Uterus (tissue), 4 donors: ENCODE data around the gene BTBD9. TPM values are rescaled to one million over a fixed set of nuclear protein-coding genes. Genes with fewer than 3 reads are reported as not detected.

Source experiments
- DNase-seq, 2 donors: peaks; one replicate each; pipeline ENCODE4 v3.0.0-alpha.2; 2019 to 2020
- H3K27ac ChIP-seq, 2 donors: fragments of 200-600 bp; sonication (generic); 1 replicate in 1 of 2; 2 replicates in 1 of 2; pipeline ENCODE4 v1.5.1; 2016 to 2018
- H3K27me3 ChIP-seq, 2 donors: fragments of 200-600 bp; sonication (generic); one replicate each; pipeline ENCODE4 v1.5.1; 2018 to 2019; ENCODE audit warnings: control low read depth in 1 of 2
- H3K36me3 ChIP-seq, 2 donors: fragments of 200-600 bp; sonication (generic); one replicate each; pipeline ENCODE4 v1.5.1; 2019; ENCODE audit warnings: control low read depth in 1 of 2
- H3K4me1 ChIP-seq, 2 donors: fragments of 200-600 bp; sonication (generic); one replicate each; pipeline ENCODE4 v1.5.1; 2018 to 2019; ENCODE audit warnings: control low read depth in 1 of 2
- H3K4me3 ChIP-seq, 2 donors: fragments of 200-600 bp; sonication (generic); 1 replicate in 1 of 2; 2 replicates in 1 of 2; pipeline ENCODE4 v1.5.1; 2018 to 2019; ENCODE audit warnings: mild to moderate bottlenecking in 1 of 2
- H3K9me3 ChIP-seq, 2 donors: fragments of 200-600 bp; sonication (generic); one replicate each; pipeline ENCODE4 v1.5.1; 2019; ENCODE audit warnings: control low read depth in 1 of 2
- POLR2A ChIP-seq, 2 donors: fragments of 450-650 bp; IDR thresholded peaks; one replicate each; pipeline ENCODE4 v1.6.1; 2016; ENCODE audit warnings: antibody characterized with exemption in 2 of 2, mild to moderate bottlenecking in 1 of 2, moderate library complexity in 1 of 2
- intact Hi-C: fragments of 100-400 bp; cut with DNase I; formaldehyde crosslinking; loops from one replicate; pipeline ENCODE4 v1.15.1; 2023; ENCODE audit warnings: low total_unique reads
- total RNA-seq, 4 donors: library from RNA; depleted of rRNA in 3 of 4; stranded (reverse); fragments of >200 nt in 3 of 4; gene quantifications; one replicate each; pipeline versions ENCODE4 v1.1.0 to v1.2.4, GENCODE V29; 2014 to 2023
- TF ChIP-seq, protein P1 (sequence below), 4 experiments: fragments of 200-600 bp in 2 of 4; fragments of 450-650 bp in 2 of 4; sonication (generic) in 2 of 4; IDR thresholded peaks; one replicate each; pipeline ENCODE4 v1.5.1; 2016 to 2019; ENCODE audit warnings: antibody characterized with exemption in 4 of 4, mild to moderate bottlenecking in 2 of 4, moderate library complexity in 1 of 4
- donor health status: DM: yes; HTN: yes; CAD: no.

BTBD9 gene
- total RNA-seq, 4 donors from 2014 or later = 10.3 to 50.3 (median 34.4) TPM

DNA sequence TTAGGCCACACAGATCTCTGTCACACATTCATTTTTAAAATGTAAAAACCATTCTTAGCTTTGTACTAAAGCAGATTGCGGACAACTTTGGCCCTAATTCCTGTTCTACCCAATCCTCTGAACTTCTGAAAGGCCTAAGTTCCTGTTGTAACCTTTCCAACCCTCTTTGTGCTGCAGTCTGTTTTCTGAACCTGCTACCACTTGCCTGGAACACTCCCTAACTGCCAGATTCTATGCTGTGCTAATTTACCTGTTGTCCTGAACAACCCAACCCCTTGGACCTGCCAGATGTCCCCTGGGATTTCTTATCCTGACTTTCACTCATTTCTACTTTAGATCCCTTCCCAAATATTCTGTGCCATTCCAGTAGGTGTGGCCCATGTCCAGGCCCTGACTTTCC is 421.5 kb downstream of the BTBD9 start:
- TF ChIP-seq, protein P1, sequence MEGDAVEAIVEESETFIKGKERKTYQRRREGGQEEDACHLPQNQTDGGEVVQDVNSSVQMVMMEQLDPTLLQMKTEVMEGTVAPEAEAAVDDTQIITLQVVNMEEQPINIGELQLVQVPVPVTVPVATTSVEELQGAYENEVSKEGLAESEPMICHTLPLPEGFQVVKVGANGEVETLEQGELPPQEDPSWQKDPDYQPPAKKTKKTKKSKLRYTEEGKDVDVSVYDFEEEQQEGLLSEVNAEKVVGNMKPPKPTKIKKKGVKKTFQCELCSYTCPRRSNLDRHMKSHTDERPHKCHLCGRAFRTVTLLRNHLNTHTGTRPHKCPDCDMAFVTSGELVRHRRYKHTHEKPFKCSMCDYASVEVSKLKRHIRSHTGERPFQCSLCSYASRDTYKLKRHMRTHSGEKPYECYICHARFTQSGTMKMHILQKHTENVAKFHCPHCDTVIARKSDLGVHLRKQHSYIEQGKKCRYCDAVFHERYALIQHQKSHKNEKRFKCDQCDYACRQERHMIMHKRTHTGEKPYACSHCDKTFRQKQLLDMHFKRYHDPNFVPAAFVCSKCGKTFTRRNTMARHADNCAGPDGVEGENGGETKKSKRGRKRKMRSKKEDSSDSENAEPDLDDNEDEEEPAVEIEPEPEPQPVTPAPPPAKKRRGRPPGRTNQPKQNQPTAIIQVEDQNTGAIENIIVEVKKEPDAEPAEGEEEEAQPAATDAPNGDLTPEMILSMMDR (IDR thresholded peaks at IDR 0.05) = no peak
- TF ChIP-seq POLR2A (IDR thresholded peaks at IDR 0.05) = no peak
- Histone ChIP-seq H3K4me3 (no peak overlapping the region), H3K9me3 (no peaks in the 10 kb centered on the region), H3K36me3 (no peaks in the 10 kb centered on the region), H3K4me1 (no peaks in the 10 kb centered on the region), H3K27ac (no peak overlapping the region), H3K27me3 (no peaks in the 10 kb centered on the region)
- intact Hi-C loops = no loop called here
- DNase-seq = no peak

DNA sequence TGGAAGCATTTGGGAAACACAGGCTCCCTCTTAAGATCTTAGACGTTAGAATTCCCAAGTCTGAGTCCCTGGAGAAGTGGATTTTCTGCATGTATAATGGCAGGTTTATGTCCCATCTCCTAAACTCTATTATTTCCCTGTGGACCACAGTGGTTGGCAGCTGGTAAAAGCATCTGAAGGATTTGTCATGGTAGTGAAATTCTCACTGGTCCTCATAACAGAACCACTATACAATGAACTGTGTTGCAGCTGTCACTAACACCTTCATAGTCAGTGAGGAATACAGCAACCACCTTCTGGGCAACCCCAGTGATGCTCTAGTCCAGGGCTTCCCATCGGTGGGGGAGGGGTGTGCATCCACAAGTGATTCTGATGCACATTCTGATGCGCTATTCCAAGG is 423.3 kb downstream of the BTBD9 start:
- Histone ChIP-seq H3K4me1 (no peaks in the 10 kb centered on the region), H3K9me3 (no peaks in the 10 kb centered on the region), H3K36me3 (no peaks in the 10 kb centered on the region), H3K27me3 (no peaks in the 10 kb centered on the region), H3K4me3 (no peak overlapping the region), H3K27ac (no peak overlapping the region)
- no peak for TF ChIP-seq POLR2A (IDR thresholded peaks at IDR 0.05)
- TF ChIP-seq, protein P1 (IDR thresholded peaks at IDR 0.05) = no peak
- no peak for DNase-seq
- intact Hi-C loops = no loop called here

DNA sequence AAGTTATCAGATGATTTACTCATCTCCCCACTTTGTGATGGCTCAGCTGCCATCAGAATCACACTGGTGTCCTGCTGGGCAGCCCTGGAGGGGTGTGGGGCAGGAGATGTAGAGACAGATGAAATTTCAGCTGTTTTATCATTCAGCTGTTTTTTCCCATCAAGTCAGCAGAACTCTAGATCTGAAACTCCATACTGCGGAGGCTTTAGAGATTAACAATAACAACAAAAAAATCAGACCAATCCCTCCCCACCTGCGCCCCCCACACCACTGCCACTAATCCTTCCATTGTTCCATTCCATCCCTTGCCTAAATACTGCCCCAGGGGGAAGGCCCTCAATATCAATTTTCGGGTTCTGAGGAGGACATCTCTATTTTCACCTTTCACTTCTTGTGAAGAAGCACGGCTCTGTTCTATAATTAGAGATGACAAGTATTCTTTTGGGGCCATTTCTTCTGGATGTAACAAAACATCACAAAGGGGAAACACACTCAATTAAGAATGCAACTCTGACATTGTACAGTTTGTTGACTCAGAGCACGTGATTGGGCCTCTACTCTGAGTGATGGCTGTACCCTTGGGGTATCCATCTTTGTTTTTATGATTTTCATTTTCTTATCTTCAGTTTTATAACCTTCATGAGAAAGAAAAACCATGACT is 423.9 kb downstream of the BTBD9 start:
- TF ChIP-seq POLR2A (IDR thresholded peaks at IDR 0.05) = no peak
- TF ChIP-seq, protein P1 (IDR thresholded peaks at IDR 0.05) = no peak
- intact Hi-C loops = no loop called here
- H3K27ac ChIP-seq = no peak overlapping the region

DNA sequence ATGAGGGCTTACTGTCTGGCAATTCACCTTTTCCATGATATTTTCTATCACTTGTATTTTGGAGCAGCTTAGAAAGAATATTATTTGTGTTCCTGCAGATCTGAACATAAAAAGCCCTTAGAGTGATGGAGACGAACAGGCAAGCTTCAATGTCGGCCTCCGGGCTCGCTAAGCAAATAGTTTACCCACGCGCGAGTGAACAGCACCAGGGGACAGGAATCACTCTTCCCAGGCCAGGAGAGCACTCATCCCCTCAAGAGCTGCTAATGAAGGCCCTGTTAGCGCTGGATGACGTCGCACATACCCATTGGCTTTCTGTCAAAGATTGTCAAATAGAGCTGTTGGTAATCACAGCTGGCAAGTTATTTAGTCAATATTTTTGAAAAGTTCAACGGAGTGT is 424.5 kb downstream of the BTBD9 start:
- DNase-seq = no peak
- intact Hi-C loops = no loop called here
- no peak overlapping the region for H3K27ac ChIP-seq

More for the DNA sequence above, 423.9 kb downstream of the BTBD9 start:
- no peaks in the 10 kb centered on the region for H3K36me3 ChIP-seq
- no peaks in the 10 kb centered on the region for H3K27me3 ChIP-seq
- no peak overlapping the region for H3K4me3 ChIP-seq
- no peaks in the 10 kb centered on the region for H3K4me1 ChIP-seq
- DNase-seq = no peak
- no peaks in the 10 kb centered on the region for H3K9me3 ChIP-seq

DNA sequence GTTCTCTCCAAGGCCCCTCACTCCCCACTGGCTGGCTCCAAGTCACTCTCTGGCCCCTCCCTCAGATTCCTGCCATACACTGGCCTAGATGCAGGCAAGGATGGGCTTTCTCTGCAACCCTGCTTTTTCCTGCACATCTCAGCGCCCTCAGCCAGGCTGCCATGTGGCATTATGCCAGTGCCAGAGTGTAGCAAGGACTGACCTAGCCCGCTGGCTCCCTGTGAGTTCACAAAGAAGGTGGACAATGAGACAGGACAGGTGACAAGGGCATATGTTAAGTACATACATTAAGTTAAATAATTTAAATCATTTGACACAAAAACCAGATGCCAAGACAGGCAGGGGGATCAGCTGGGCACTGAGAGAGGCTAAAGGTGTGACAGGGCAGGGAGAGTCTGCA is 425.6 kb downstream of the BTBD9 start:
- H3K9me3 ChIP-seq = no peaks in the 10 kb centered on the region
- TF ChIP-seq, protein P1 (IDR thresholded peaks at IDR 0.05) = no peak
- TF ChIP-seq POLR2A (IDR thresholded peaks at IDR 0.05) = no peak
- H3K4me3 ChIP-seq = no peak overlapping the region
- no peak for DNase-seq
- H3K27me3 ChIP-seq = no peaks in the 10 kb centered on the region
- intact Hi-C loops = no loop called here
- no peaks in the 10 kb centered on the region for H3K36me3 ChIP-seq
- H3K4me1 ChIP-seq = no peaks in the 10 kb centered on the region
- no peak overlapping the region for H3K27ac ChIP-seq

More for the DNA sequence above, 424.5 kb downstream of the BTBD9 start:
- H3K9me3 ChIP-seq = no peaks in the 10 kb centered on the region
- no peak overlapping the region for H3K4me3 ChIP-seq
- H3K4me1 ChIP-seq = no peaks in the 10 kb centered on the region
- TF ChIP-seq, protein P1 (IDR thresholded peaks at IDR 0.05) = no peak
- TF ChIP-seq POLR2A (IDR thresholded peaks at IDR 0.05) = no peak
- no peaks in the 10 kb centered on the region for H3K27me3 ChIP-seq
- no peaks in the 10 kb centered on the region for H3K36me3 ChIP-seq
